IPS-18a (cell line): ENCODE data around the gene GPR142.

Experiments used
- H3K27ac ChIP-seq: one replicate; pipeline ENCODE4 v1.5.1; 2013; ENCODE audit warnings: low read length
- H3K27me3 ChIP-seq: one replicate; pipeline ENCODE4 v1.6.1; 2013; ENCODE audit warnings: mild to moderate bottlenecking, low read length; ENCODE audit not compliant: control insufficient read depth, insufficient read depth
- H3K36me3 ChIP-seq: one replicate; pipeline ENCODE4 v1.6.1; 2013; ENCODE audit warnings: low read depth, low read length; ENCODE audit not compliant: control insufficient read depth
- H3K4me1 ChIP-seq: one replicate; pipeline ENCODE4 v1.6.1; 2013; ENCODE audit warnings: low read depth, low read length; ENCODE audit not compliant: control insufficient read depth
- H3K4me3 ChIP-seq: one replicate; pipeline ENCODE4 v1.5.1; 2013; ENCODE audit warnings: low read length
- H3K9ac ChIP-seq: one replicate; pipeline ENCODE4 v1.6.1; 2013; ENCODE audit warnings: mild to moderate bottlenecking, low read length, moderate library complexity
- H3K9me3 ChIP-seq: one replicate; pipeline ENCODE4 v1.6.1; 2013; ENCODE audit warnings: low read depth, low read length; ENCODE audit not compliant: control insufficient read depth

The GPR142 gene

DNA sequence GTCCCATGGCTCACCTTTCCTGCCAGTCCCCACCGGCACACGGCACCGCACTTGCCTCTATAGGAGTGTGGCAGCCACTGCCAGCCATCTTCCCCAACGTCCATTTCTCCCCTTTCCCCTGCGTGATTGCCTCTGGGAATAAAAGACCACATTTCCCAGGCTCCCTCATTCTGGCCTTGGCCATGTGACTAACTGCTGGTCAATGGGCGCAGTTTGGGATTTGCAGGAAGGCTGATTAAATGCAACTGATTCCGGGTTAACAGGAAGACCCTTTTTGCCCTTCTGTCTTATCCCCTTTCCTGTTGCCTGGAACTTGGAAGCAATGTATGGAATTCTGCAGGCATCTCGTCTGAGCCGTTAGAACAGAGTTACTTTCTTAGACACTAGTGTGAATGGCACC lies 8.6 kb upstream of the GPR142 start:
- Histone ChIP-seq H3K4me3 (no peak overlapping the region), H3K36me3 (no peaks in the 10 kb centered on the region), H3K9ac (no peak overlapping the region), H3K4me1 (peaks cover 21% of the 10 kb centered on the region), H3K9me3 (no peaks in the 10 kb centered on the region), H3K27ac (no peak overlapping the region), H3K27me3 (peaks cover 39% of the 10 kb centered on the region)

DNA sequence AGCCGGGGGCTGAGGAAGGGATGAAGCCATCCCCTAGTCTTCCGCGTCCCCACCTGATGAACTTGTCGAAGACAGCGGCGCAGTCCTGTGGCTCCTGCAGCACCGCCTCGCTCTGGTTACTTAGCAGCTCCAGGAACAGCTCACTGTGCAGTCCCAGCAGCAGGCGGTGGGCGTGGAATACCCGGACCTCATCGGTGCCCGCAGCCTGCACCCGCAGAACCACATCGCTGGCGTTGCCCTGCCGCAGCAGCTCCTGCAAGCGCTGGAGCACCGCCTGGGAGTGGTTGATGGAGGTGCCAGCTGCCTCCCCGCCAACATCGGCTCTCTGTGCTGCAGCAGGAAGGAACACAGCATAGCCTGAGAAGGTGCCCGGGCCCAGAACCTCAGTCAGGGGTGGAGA lies 7.4 kb upstream of the GPR142 start:
- H3K4me1 ChIP-seq, result peaks cover 21% of the 10 kb centered on the region
- no peak overlapping the region for H3K4me3 ChIP-seq
- no peaks in the 10 kb centered on the region for H3K9me3 ChIP-seq
- H3K27me3 ChIP-seq, result peaks cover 28% of the 10 kb centered on the region
- no peak overlapping the region for H3K27ac ChIP-seq
- no peak overlapping the region for H3K9ac ChIP-seq
- no peaks in the 10 kb centered on the region for H3K36me3 ChIP-seq

DNA sequence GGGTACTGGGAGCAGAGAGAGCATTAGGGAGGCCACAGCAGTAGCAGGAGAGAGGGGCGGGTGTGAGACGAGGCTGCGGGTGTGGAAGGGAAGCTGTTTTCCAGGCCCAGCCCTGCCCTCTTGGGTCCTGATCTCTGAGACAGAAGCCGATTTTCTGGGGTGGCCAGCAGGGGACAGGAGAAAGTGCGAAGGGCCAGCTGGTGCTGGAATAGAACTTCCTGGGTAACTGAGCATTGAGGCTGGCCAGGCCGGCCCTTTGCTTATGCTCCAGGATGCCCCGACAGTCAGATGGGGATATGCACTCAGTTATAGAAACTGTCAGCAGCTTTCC lies 6.4 kb upstream of the GPR142 start:
- Histone ChIP-seq H3K4me1 (peaks cover 21% of the 10 kb centered on the region), H3K27ac (no peak overlapping the region), H3K9me3 (no peaks in the 10 kb centered on the region), H3K27me3 (peaks cover 19% of the 10 kb centered on the region), H3K36me3 (no peaks in the 10 kb centered on the region), H3K9ac (peak overlapping the region; percentile 49), H3K4me3 (peak overlapping the region; percentile 66)

GRCh38 chr17:74361230-74362068 lies 5.9 kb upstream of the GPR142 start, which contains the start of gene BTBD17:
TSS of gene BTBD17 (minus strand) at chr17:74361868. CDS start at chr17:74361819, 49 bp downstream.
- Histone ChIP-seq H3K4me1 (peaks cover 21% of the 10 kb centered on the region), H3K9ac (peak within 1 kb of the TSS; percentile 49), H3K9me3 (no peaks in the 10 kb centered on the region), H3K36me3 (no peaks in the 10 kb centered on the region), H3K27ac (peak within 1 kb of the TSS; percentile 58), H3K4me3 (peak within 1 kb of the TSS; percentile 66), H3K27me3 (peaks cover 13% of the 10 kb centered on the region)

- Histone ChIP-seq H3K9ac (peak overlapping the region; percentile 44), H3K4me3 (peak overlapping the region; percentile 66), H3K9me3 (no peaks in the 10 kb centered on the region), H3K27me3 (peaks cover 10% of the 10 kb centered on the region), H3K27ac (peak overlapping the region; percentile 58), H3K36me3 (no peaks in the 10 kb centered on the region), H3K4me1 (peaks cover 21% of the 10 kb centered on the region)
Observed at GRCh38 chr17:74362069-74362405, 5.3 kb upstream of the GPR142 start.

DNA sequence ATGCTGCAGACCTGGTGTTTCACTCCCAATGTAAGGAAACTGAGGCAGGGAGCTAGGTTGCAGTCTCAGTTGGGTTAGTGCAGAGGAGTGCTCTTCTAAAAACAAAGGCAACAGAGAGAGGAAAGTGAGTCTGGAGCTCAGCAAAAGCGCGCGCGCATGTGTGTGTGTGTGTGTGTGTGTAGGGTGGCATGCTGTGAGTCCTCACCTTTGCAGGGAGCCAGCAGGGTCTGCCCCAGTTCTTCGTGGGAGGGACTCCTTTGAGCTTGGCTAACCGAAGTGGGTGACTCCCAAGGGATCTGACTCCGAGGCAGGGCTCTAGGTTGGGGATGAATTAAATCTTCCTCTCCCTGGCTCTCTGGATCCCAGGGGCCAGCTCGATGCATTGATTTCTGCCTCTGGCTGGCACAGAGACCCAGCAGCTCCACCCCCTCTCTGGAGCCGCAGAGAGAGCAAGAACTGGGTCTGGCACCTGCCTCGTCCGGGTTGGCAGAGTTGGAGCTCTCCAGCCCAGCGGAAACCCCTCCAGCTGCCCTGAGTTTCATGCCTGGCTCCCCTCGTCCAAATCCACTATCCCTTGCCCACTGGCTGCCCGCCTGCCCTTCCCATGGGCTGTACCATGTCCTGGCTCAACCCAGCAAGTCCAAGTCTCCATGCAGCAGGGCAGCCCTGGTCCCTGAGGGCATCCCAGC lies 4.4 kb upstream of the GPR142 start:
- Histone ChIP-seq H3K27me3 (peaks cover 1% of the 10 kb centered on the region), H3K4me3 (no peak overlapping the region), H3K9ac (no peak overlapping the region), H3K27ac (peak overlapping the region; percentile 58), H3K9me3 (no peaks in the 10 kb centered on the region), H3K4me1 (peaks cover 21% of the 10 kb centered on the region), H3K36me3 (no peaks in the 10 kb centered on the region)

- H3K9ac ChIP-seq, result no peak overlapping the region
- H3K27ac ChIP-seq, result no peak overlapping the region
- no peaks in the 10 kb centered on the region for H3K36me3 ChIP-seq
- no peaks in the 10 kb centered on the region for H3K9me3 ChIP-seq
- H3K4me3 ChIP-seq, result no peak overlapping the region
- no peaks in the 10 kb centered on the region for H3K27me3 ChIP-seq
- peaks cover 6% of the 10 kb centered on the region for H3K4me1 ChIP-seq
Observed at GRCh38 chr17:74368341-74369081, 1.2 kb downstream of the GPR142 start.

- no peak overlapping the region for H3K4me3 ChIP-seq
Observed at GRCh38 chr17:74369221-74369620, 1.9 kb downstream of the GPR142 start.

DNA sequence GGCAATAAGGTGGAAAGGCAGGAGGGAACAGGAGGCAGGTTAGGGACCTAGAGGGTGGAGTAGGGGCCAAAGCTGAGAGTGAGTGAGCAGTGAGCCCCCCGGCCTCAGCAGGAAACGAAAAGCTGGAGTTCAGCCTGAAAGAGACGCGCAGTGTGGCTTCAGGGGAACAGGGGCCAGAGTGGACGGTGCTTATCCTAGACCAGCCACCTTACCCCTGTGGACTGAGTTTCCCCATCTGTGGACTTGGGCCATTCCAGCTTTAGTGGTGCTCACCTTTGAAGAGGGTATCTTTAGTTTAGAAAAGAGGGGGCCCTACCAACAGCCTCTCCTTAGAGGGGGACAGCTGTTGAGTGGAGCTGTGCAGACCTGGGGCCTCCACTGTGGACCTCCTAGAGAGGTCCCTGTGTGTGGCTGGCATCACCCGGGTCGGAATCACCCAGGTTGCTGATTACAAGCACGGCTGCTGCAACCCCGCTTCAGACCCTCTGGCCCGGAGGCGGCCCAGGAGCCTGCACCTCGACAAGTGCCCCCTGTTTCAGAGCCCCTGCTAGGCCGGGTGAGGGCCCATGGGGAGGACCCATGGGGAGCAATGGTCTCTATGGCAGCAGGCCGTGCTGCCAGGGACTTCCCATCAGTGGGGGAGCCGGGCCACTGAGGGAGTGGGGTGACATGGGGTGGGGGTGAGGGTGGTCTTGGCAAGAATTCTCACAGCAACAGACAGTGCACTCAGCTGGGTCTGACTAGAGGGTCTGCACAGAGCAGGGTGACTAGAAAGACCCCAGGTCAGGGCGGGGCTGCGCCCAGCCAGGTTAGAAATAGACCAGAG lies 2.6 kb downstream of the GPR142 start:
- H3K27ac ChIP-seq, result no peak overlapping the region
- H3K4me1 ChIP-seq, result peaks cover 6% of the 10 kb centered on the region
- no peaks in the 10 kb centered on the region for H3K36me3 ChIP-seq
- no peak overlapping the region for H3K9ac ChIP-seq
- no peak overlapping the region for H3K4me3 ChIP-seq
- H3K9me3 ChIP-seq, result no peaks in the 10 kb centered on the region
- no peaks in the 10 kb centered on the region for H3K27me3 ChIP-seq

More at GRCh38 chr17:74369221-74369620, 1.9 kb downstream of the GPR142 start:
- H3K4me1 ChIP-seq, result peaks cover 6% of the 10 kb centered on the region
- no peaks in the 10 kb centered on the region for H3K27me3 ChIP-seq
- H3K36me3 ChIP-seq, result no peaks in the 10 kb centered on the region
- no peak overlapping the region for H3K9ac ChIP-seq
- no peak overlapping the region for H3K27ac ChIP-seq
- H3K9me3 ChIP-seq, result no peaks in the 10 kb centered on the region

DNA sequence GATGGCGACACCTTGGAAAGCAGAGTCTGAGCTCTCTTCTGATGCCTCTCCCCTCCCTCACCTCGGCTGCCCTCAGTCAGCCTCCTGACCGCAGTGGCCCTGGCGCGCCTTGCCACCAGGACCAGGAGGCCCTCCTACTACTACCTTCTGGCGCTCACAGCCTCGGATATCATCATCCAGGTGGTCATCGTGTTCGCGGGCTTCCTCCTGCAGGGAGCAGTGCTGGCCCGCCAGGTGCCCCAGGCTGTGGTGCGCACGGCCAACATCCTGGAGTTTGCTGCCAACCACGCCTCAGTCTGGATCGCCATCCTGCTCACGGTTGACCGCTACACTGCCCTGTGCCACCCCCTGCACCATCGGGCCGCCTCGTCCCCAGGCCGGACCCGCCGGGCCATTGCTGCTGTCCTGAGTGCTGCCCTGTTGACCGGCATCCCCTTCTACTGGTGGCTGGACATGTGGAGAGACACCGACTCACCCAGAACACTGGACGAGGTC lies 4.4 kb downstream of the GPR142 start:
- no peak overlapping the region for H3K27ac ChIP-seq
- H3K4me3 ChIP-seq, result no peak overlapping the region
- no peaks in the 10 kb centered on the region for H3K27me3 ChIP-seq
- H3K4me1 ChIP-seq, result peaks cover 6% of the 10 kb centered on the region
- no peaks in the 10 kb centered on the region for H3K9me3 ChIP-seq
- H3K9ac ChIP-seq, result no peak overlapping the region
- no peaks in the 10 kb centered on the region for H3K36me3 ChIP-seq

DNA sequence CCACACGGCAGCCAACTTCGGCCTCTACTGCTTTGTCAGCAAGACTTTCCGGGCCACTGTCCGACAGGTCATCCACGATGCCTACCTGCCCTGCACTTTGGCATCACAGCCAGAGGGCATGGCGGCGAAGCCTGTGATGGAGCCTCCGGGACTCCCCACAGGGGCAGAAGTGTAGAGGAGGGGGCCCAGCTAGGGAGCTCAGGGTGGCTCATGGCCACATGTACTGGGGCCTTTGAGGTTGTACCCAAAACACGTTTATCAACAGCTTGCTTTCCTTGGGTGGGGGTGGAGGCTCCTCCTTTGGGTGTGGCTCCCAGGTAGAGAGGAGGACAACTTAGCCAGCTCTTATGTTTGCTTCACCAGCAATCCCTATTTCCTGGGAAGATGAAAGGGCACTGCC lies 5.1 kb downstream of the GPR142 start:
- Histone ChIP-seq H3K4me1 (peaks cover 6% of the 10 kb centered on the region), H3K27ac (no peak overlapping the region), H3K4me3 (no peak overlapping the region), H3K27me3 (no peaks in the 10 kb centered on the region), H3K9ac (no peak overlapping the region), H3K9me3 (no peaks in the 10 kb centered on the region), H3K36me3 (no peaks in the 10 kb centered on the region)
